Measurements from ENCODE around the gene HELT.

The HELT gene

GRCh38 chr4:185016946-185017758 lies 1.1 kb upstream of the HELT start:
- H3K27me3 ChIP-seq (ENCODE audit: control insufficient read depth in 5 of 5, insufficient read depth in 4 of 5, low read length in 5 of 5), result peaks cover 51 to 83% (median 82%) of the 10 kb centered on the region in 5 donors

GRCh38 chr4:185018834-185019455 lies 655 bp downstream of the HELT start:
- peaks cover 0 to 39% (median 23%) of the 10 kb centered on the region in 5 donors for H3K4me1 ChIP-seq (ENCODE audit: control insufficient read depth in 5 of 5, insufficient read depth in 5 of 5, low read length in 5 of 5)
- no peak overlapping the region for H3K4me3 ChIP-seq (ENCODE audit: low read depth in 1 of 5, low read length in 5 of 5)
- H3K9me3 ChIP-seq (ENCODE audit: control insufficient read depth in 5 of 5, low read length in 5 of 5), result no peaks in the 10 kb centered on the region
- H3K27me3 ChIP-seq (ENCODE audit: control insufficient read depth in 5 of 5, insufficient read depth in 4 of 5, low read length in 5 of 5), result peaks cover 46 to 80% (median 75%) of the 10 kb centered on the region in 5 donors
- H3K36me3 ChIP-seq (ENCODE audit: control insufficient read depth in 5 of 5, insufficient read depth in 5 of 5, low read length in 5 of 5), result no peaks in the 10 kb centered on the region
- H3K27ac ChIP-seq (ENCODE audit: low read depth, low read length), result no peak overlapping the region
- no peak overlapping the region for H3K9ac ChIP-seq (ENCODE audit: low read length in 5 of 5)

More at GRCh38 chr4:185016946-185017758, 1.1 kb upstream of the HELT start:
- Histone ChIP-seq H3K36me3 (ENCODE audit: control insufficient read depth in 5 of 5, insufficient read depth in 5 of 5, low read length in 5 of 5) (no peaks in the 10 kb centered on the region), H3K27ac (ENCODE audit: low read depth, low read length) (no peak overlapping the region), H3K9ac (ENCODE audit: low read length in 5 of 5) (no peak overlapping the region), H3K4me1 (ENCODE audit: control insufficient read depth in 5 of 5, insufficient read depth in 5 of 5, low read length in 5 of 5) (peaks cover 0 to 39% (median 23%) of the 10 kb centered on the region in 5 donors), H3K4me3 (ENCODE audit: low read depth in 1 of 5, low read length in 5 of 5) (no peak overlapping the region), H3K9me3 (ENCODE audit: control insufficient read depth in 5 of 5, low read length in 5 of 5) (no peaks in the 10 kb centered on the region)

GRCh38 chr4:185019456-185020292 lies 1.4 kb downstream of the HELT start:
- no peaks in the 10 kb centered on the region for H3K9me3 ChIP-seq (ENCODE audit: control insufficient read depth in 5 of 5, low read length in 5 of 5)
- peaks cover 42 to 79% (median 73%) of the 10 kb centered on the region in 5 donors for H3K27me3 ChIP-seq (ENCODE audit: control insufficient read depth in 5 of 5, insufficient read depth in 4 of 5, low read length in 5 of 5)
- H3K27ac ChIP-seq (ENCODE audit: low read depth, low read length), result no peak overlapping the region
- no peak overlapping the region for H3K9ac ChIP-seq (ENCODE audit: low read length in 5 of 5)
- peak overlapping the region in 1 of 5 donors; percentile 37 for H3K4me3 ChIP-seq (ENCODE audit: low read depth in 1 of 5, low read length in 5 of 5)
- H3K36me3 ChIP-seq (ENCODE audit: control insufficient read depth in 5 of 5, insufficient read depth in 5 of 5, low read length in 5 of 5), result no peaks in the 10 kb centered on the region
- peaks cover 0 to 39% (median 23%) of the 10 kb centered on the region in 5 donors for H3K4me1 ChIP-seq (ENCODE audit: control insufficient read depth in 5 of 5, insufficient read depth in 5 of 5, low read length in 5 of 5)

GRCh38 chr4:185020293-185020808 lies 2.1 kb downstream of the HELT start:
- no peaks in the 10 kb centered on the region for H3K36me3 ChIP-seq (ENCODE audit: control insufficient read depth in 5 of 5, insufficient read depth in 5 of 5, low read length in 5 of 5)
- H3K27me3 ChIP-seq (ENCODE audit: control insufficient read depth in 5 of 5, insufficient read depth in 4 of 5, low read length in 5 of 5), result peaks cover 45 to 74% (median 67%) of the 10 kb centered on the region in 5 donors
- H3K27ac ChIP-seq (ENCODE audit: low read depth, low read length), result no peak overlapping the region
- no peak overlapping the region for H3K9ac ChIP-seq (ENCODE audit: low read length in 5 of 5)
- peak overlapping the region in 1 of 5 donors; percentile 37 for H3K4me3 ChIP-seq (ENCODE audit: low read depth in 1 of 5, low read length in 5 of 5)
- H3K4me1 ChIP-seq (ENCODE audit: control insufficient read depth in 5 of 5, insufficient read depth in 5 of 5, low read length in 5 of 5), result peaks cover 0 to 39% (median 23%) of the 10 kb centered on the region in 5 donors
- H3K9me3 ChIP-seq (ENCODE audit: control insufficient read depth in 5 of 5, low read length in 5 of 5), result no peaks in the 10 kb centered on the region

- no peak overlapping the region for H3K9ac ChIP-seq (ENCODE audit: low read length in 5 of 5)
- H3K27me3 ChIP-seq (ENCODE audit: control insufficient read depth in 5 of 5, insufficient read depth in 4 of 5, low read length in 5 of 5), result peaks cover 42 to 67% (median 62%) of the 10 kb centered on the region in 5 donors
- H3K4me1 ChIP-seq (ENCODE audit: control insufficient read depth in 5 of 5, insufficient read depth in 5 of 5, low read length in 5 of 5), result peaks cover 0 to 37% (median 23%) of the 10 kb centered on the region in 5 donors
- no peak overlapping the region for H3K4me3 ChIP-seq (ENCODE audit: low read depth in 1 of 5, low read length in 5 of 5)
- H3K27ac ChIP-seq (ENCODE audit: low read depth, low read length), result no peak overlapping the region
- no peaks in the 10 kb centered on the region for H3K36me3 ChIP-seq (ENCODE audit: control insufficient read depth in 5 of 5, insufficient read depth in 5 of 5, low read length in 5 of 5)
- no peaks in the 10 kb centered on the region for H3K9me3 ChIP-seq (ENCODE audit: control insufficient read depth in 5 of 5, low read length in 5 of 5)
These were observed 2.8 kb downstream of the HELT start for GRCh38 chr4:185020863-185021761.

- H3K4me1 ChIP-seq (ENCODE audit: control insufficient read depth in 5 of 5, insufficient read depth in 5 of 5, low read length in 5 of 5), result peaks cover 0 to 28% (median 20%) of the 10 kb centered on the region in 5 donors
- peaks cover 32 to 49% (median 42%) of the 10 kb centered on the region in 5 donors for H3K27me3 ChIP-seq (ENCODE audit: control insufficient read depth in 5 of 5, insufficient read depth in 4 of 5, low read length in 5 of 5)
- H3K9ac ChIP-seq (ENCODE audit: low read length in 5 of 5), result no peak overlapping the region
- H3K27ac ChIP-seq (ENCODE audit: low read depth, low read length), result no peak overlapping the region
- no peaks in the 10 kb centered on the region for H3K9me3 ChIP-seq (ENCODE audit: control insufficient read depth in 5 of 5, low read length in 5 of 5)
- no peaks in the 10 kb centered on the region for H3K36me3 ChIP-seq (ENCODE audit: control insufficient read depth in 5 of 5, insufficient read depth in 5 of 5, low read length in 5 of 5)
- no peak overlapping the region for H3K4me3 ChIP-seq (ENCODE audit: low read depth in 1 of 5, low read length in 5 of 5)
These were observed 5.2 kb downstream of the HELT start for GRCh38 chr4:185023471-185023870.

GRCh38 chr4:185028625-185029024 lies 10.3 kb downstream of the HELT start:
- H3K9me3 ChIP-seq (ENCODE audit: control insufficient read depth in 5 of 5, low read length in 5 of 5), result no peaks in the 10 kb centered on the region
- H3K4me3 ChIP-seq (ENCODE audit: low read depth in 1 of 5, low read length in 5 of 5), result no peak overlapping the region
- H3K27me3 ChIP-seq (ENCODE audit: control insufficient read depth in 5 of 5, insufficient read depth in 4 of 5, low read length in 5 of 5), result peaks cover 6 to 13% (median 10%) of the 10 kb centered on the region in 5 donors
- H3K27ac ChIP-seq (ENCODE audit: low read depth, low read length), result no peak overlapping the region
- H3K4me1 ChIP-seq (ENCODE audit: control insufficient read depth in 5 of 5, insufficient read depth in 5 of 5, low read length in 5 of 5), result peaks cover 0 to 5% (median 0%) of the 10 kb centered on the region in 5 donors
- no peaks in the 10 kb centered on the region for H3K36me3 ChIP-seq (ENCODE audit: control insufficient read depth in 5 of 5, insufficient read depth in 5 of 5, low read length in 5 of 5)
- no peak overlapping the region for H3K9ac ChIP-seq (ENCODE audit: low read length in 5 of 5)

GRCh38 chr4:185031611-185032010 lies 13.3 kb downstream of the HELT start:
- peaks cover 0 to 5% (median 0%) of the 10 kb centered on the region in 5 donors for H3K4me1 ChIP-seq (ENCODE audit: control insufficient read depth in 5 of 5, insufficient read depth in 5 of 5, low read length in 5 of 5)
- peaks cover 0 to 4% (median 0%) of the 10 kb centered on the region in 5 donors for H3K27me3 ChIP-seq (ENCODE audit: control insufficient read depth in 5 of 5, insufficient read depth in 4 of 5, low read length in 5 of 5)
- H3K4me3 ChIP-seq (ENCODE audit: low read depth in 1 of 5, low read length in 5 of 5), result no peak overlapping the region
- H3K36me3 ChIP-seq (ENCODE audit: control insufficient read depth in 5 of 5, insufficient read depth in 5 of 5, low read length in 5 of 5), result no peaks in the 10 kb centered on the region
- no peaks in the 10 kb centered on the region for H3K9me3 ChIP-seq (ENCODE audit: control insufficient read depth in 5 of 5, low read length in 5 of 5)
- H3K9ac ChIP-seq (ENCODE audit: low read length in 5 of 5), result no peak overlapping the region
- no peak overlapping the region for H3K27ac ChIP-seq (ENCODE audit: low read depth, low read length)

GRCh38 chr4:185033072-185033471 lies 14.8 kb downstream of the HELT start:
- peaks cover 0 to 4% (median 0%) of the 10 kb centered on the region in 5 donors for H3K27me3 ChIP-seq (ENCODE audit: control insufficient read depth in 5 of 5, insufficient read depth in 4 of 5, low read length in 5 of 5)

More at GRCh38 chr4:185033072-185033471, 14.8 kb downstream of the HELT start:
- Histone ChIP-seq H3K4me1 (ENCODE audit: control insufficient read depth in 5 of 5, insufficient read depth in 5 of 5, low read length in 5 of 5) (peaks cover 0 to 5% (median 0%) of the 10 kb centered on the region in 5 donors), H3K4me3 (ENCODE audit: low read depth in 1 of 5, low read length in 5 of 5) (no peak overlapping the region), H3K9ac (ENCODE audit: low read length in 5 of 5) (no peak overlapping the region), H3K27ac (ENCODE audit: low read depth, low read length) (no peak overlapping the region), H3K36me3 (ENCODE audit: control insufficient read depth in 5 of 5, insufficient read depth in 5 of 5, low read length in 5 of 5) (no peaks in the 10 kb centered on the region), H3K9me3 (ENCODE audit: control insufficient read depth in 5 of 5, low read length in 5 of 5) (no peaks in the 10 kb centered on the region)

All from subcutaneous abdominal adipose tissue (tissue), 5 donors.